Progenitor cell of endocrine pancreas (in vitro differentiated cells): ENCODE measurements around the gene RBP4. TPM values are rescaled to one million over a fixed set of nuclear protein-coding genes. Genes with fewer than 3 reads are reported as not detected.
A peak's percentile ranks its signal among the peaks of the same experiment; 100 is the strongest.

Source experiments
- DNase-seq: peaks from one replicate; pipeline ENCODE4 v3.0.0; 2021; ENCODE audit warnings: low spot score; ENCODE audit not compliant: unreplicated experiment
- H3K27ac Mint-ChIP-seq: 2 replicates; pipeline ENCODE4 v1.8.0; 2021; ENCODE audit warnings: mild to moderate bottlenecking, moderate library complexity, mixed read lengths
- H3K27me3 Mint-ChIP-seq: 2 replicates; pipeline ENCODE4 v1.8.0; 2021; ENCODE audit warnings: mixed read lengths
- H3K36me3 Mint-ChIP-seq: 2 replicates; pipeline ENCODE4 v1.8.0; 2022; ENCODE audit warnings: mixed read lengths; ENCODE audit not compliant: insufficient read depth
- H3K4me1 Mint-ChIP-seq: 2 replicates; pipeline ENCODE4 v1.8.0; 2021; ENCODE audit warnings: low read depth, mixed read lengths
- H3K4me3 Mint-ChIP-seq: 2 replicates; pipeline ENCODE4 v1.8.0; 2021; ENCODE audit warnings: low read depth, mild to moderate bottlenecking, moderate library complexity, mixed read lengths
- H3K9me3 Mint-ChIP-seq: 2 replicates; pipeline ENCODE4 v1.8.0; 2021; ENCODE audit warnings: low read depth, mixed read lengths
- long read RNA-seq: library from polyadenylated mRNA; unstranded; transcript quantifications from one replicate; pipeline ENCODE4 v2.0.0, GENCODE V29; 2020
- total RNA-seq: library from RNA; stranded (reverse); gene quantifications from 2 replicates; pipeline ENCODE4 v1.2.1, GENCODE V29; 2021
- TF ChIP-seq, protein P1 (sequence below): fragments of 200-600 bp; sonication (generic); IDR thresholded peaks from one replicate; pipeline ENCODE4 v1.5.0; 2021; ENCODE audit warnings: antibody characterized with exemption, mild to moderate bottlenecking; ENCODE audit not compliant: unreplicated experiment

The RBP4 gene
- 0.72 and 1.2 TPM in 2 replicates for total RNA-seq
- long read RNA-seq: 0 reads

DNA sequence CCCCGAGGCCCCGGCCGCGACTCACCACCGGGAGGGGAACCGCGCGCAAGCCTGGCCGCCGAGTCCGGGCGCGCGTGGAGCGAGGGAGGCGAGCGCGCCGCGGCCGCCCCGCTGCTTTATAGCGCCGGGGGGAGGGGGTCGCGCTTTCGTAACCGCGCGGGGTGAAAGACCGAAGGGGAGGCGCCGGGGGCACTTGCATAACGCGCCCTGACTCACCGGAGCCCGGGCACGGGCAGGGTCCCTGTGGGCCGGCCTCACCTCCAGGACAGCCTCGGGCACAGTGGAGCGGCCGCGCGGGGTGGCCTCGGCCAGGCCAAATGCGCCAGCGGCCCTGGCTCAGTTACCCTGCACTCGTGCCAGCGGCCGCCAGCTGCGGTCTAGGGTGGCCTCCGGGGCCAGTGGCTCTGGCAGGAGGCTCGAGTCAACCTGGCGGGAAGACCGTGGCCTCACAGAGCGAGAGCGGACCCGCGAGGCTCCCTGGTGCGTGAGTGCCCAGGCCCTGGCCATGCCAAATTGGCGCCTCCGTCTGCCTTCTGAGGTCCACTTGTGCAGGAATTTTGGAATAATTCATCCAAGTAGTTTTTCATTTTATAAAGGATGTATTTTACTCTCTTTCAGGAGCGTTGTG is at the start of gene RBP4:
Gene RBP4, minus strand, starts transcription at position 90 of the 628 bp plus-strand sequence. CDS start 207 bp downstream, outside the sequence.
- no peaks in the 10 kb centered on the region for H3K36me3 Mint-ChIP-seq
- peaks cover 7% of the 10 kb centered on the region for H3K4me1 Mint-ChIP-seq
- H3K27me3 Mint-ChIP-seq: peaks cover 59% of the 10 kb centered on the region
- H3K9me3 Mint-ChIP-seq: no peaks in the 10 kb centered on the region
- no peak for DNase-seq
- TF ChIP-seq, protein P1, sequence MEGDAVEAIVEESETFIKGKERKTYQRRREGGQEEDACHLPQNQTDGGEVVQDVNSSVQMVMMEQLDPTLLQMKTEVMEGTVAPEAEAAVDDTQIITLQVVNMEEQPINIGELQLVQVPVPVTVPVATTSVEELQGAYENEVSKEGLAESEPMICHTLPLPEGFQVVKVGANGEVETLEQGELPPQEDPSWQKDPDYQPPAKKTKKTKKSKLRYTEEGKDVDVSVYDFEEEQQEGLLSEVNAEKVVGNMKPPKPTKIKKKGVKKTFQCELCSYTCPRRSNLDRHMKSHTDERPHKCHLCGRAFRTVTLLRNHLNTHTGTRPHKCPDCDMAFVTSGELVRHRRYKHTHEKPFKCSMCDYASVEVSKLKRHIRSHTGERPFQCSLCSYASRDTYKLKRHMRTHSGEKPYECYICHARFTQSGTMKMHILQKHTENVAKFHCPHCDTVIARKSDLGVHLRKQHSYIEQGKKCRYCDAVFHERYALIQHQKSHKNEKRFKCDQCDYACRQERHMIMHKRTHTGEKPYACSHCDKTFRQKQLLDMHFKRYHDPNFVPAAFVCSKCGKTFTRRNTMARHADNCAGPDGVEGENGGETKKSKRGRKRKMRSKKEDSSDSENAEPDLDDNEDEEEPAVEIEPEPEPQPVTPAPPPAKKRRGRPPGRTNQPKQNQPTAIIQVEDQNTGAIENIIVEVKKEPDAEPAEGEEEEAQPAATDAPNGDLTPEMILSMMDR: no peak
- H3K27ac Mint-ChIP-seq: peak within 1 kb of the TSS; percentile 49
- peak within 1 kb of the TSS; percentile 62 for H3K4me3 Mint-ChIP-seq

DNA sequence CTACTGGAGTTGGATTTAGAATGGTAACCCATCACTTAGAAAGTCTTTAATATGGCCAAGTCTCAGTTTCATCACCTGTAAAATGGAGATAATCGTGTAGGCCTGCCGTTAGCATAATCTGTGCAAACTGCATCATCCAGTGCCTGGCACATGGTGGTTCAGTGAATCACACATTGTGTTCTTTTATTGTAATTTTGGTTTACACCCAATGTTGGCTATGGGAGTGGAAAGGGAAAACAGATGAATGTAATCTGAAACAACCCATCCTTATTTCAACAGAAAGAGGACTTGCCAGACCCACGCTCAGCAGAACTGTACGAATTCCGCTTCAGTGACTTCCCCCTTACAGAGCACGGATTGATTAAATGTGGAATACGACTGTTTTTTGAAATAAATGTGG is 38.8 kb upstream of the RBP4 start:
- H3K27me3 Mint-ChIP-seq: no peaks in the 10 kb centered on the region
- H3K4me1 Mint-ChIP-seq: no peaks in the 10 kb centered on the region
- TF ChIP-seq, protein P1: no peak
- H3K27ac Mint-ChIP-seq: no peak overlapping the region
- no peak overlapping the region for H3K4me3 Mint-ChIP-seq
- DNase-seq: no peak
- no peaks in the 10 kb centered on the region for H3K36me3 Mint-ChIP-seq
- no peaks in the 10 kb centered on the region for H3K9me3 Mint-ChIP-seq

DNA sequence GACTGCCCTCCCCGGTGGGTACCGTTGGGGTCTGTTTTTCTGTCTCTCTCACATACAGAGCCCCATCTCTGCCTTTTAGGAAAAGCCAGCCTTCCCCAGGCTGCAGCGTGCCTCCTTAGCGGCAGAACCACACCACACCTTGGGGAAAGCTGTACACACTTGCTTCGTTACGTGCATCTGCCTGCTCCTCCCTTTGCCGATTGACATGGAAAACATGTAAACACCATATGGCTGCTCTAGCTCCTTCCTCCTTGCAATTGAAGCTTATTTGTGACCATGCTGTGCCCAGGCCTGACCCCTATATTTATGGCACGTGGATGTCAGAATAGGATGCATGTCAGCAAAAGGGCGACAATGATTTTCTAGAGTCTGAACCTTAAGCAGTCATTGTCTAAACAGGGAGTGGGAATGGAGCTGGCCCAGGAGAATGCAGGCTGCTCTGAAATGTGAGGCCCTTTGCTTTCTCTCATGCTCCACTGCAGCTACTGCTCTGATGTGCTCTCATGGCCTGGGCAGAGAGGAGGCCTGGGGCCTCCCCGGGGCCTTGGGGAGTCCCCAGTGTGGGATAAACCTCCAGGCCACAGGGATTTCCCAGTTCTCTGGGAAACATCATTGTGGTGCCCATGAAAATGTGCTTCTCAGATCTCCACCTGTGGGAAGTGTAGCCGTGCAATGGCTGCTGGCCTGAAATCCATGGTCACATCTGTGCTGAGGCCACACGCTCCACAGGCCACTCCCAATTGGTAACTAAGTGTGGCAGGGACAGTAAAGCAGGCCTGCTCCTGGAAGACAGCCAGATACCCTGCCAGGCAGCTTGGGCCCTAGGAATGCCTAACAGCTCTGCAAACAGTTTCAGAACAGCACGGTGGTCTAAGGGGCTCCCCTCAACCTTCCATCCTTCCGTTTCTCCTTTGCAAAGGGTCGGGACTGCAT is 29.9 kb upstream of the RBP4 start:
- Mint-ChIP-seq H3K9me3 (peaks cover 4% of the 10 kb centered on the region), H3K4me3 (no peak overlapping the region), H3K36me3 (no peaks in the 10 kb centered on the region), H3K4me1 (no peaks in the 10 kb centered on the region), H3K27ac (no peak overlapping the region), H3K27me3 (peaks cover 12% of the 10 kb centered on the region)
- TF ChIP-seq, protein P1: no peak
- DNase-seq: no peak

DNA sequence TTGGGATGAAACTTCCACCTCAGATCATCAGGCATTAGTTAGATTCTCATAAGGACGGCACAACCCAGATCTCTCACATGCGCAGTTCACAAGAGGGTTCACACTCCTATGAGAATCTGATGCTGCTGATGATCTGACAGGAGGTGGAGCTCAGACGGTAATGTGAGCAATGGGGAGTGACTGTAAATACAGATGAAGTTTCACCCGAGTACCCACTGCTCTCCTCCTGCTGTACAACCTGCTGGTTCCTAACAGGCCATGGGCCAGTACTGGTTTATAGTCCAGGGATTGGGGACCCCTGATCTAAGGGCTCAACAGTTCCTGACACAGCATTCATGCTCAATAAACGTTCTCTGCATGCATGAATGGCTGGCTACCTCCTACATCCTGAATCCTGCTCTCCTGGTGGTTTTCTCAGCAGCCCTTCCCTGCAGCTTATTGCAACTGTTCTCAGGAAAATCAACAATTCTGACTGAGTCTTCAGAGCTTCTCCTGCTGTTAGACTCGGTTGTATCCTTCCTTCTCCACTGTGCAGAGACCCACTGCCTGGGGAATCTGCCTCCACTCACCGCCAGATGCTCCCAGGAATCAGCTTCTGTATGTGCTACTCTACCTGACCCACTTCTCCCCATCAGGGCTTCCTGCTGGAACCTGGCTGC is 28.7 kb upstream of the RBP4 start:
- H3K36me3 Mint-ChIP-seq: no peaks in the 10 kb centered on the region
- no peak overlapping the region for H3K4me3 Mint-ChIP-seq
- no peak overlapping the region for H3K27ac Mint-ChIP-seq
- H3K9me3 Mint-ChIP-seq: peaks cover 4% of the 10 kb centered on the region
- H3K4me1 Mint-ChIP-seq: no peaks in the 10 kb centered on the region
- TF ChIP-seq, protein P1: no peak
- peaks cover 12% of the 10 kb centered on the region for H3K27me3 Mint-ChIP-seq
- DNase-seq: no peak

- no peaks in the 10 kb centered on the region for H3K4me1 Mint-ChIP-seq
Observed at GRCh38 chr10:93628858-93629257, 27.8 kb upstream of the RBP4 start.

More at GRCh38 chr10:93628858-93629257, 27.8 kb upstream of the RBP4 start:
- Mint-ChIP-seq H3K27me3 (peaks cover 12% of the 10 kb centered on the region), H3K36me3 (no peaks in the 10 kb centered on the region), H3K9me3 (peaks cover 4% of the 10 kb centered on the region), H3K4me3 (no peak overlapping the region), H3K27ac (no peak overlapping the region)
- DNase-seq: no peak
- TF ChIP-seq, protein P1: no peak
